Measurements from ENCODE around the gene CLTC.
A peak's percentile ranks its signal among the peaks of the same experiment; 100 is the strongest.

Gene CLTC

GRCh38 chr17:59627770-59628171 lies 8.1 kb downstream of the CLTC start:
- peak; percentile 9 for DNase-seq (ENCODE audit: low read depth)
- TF ChIP-seq, protein P1, sequence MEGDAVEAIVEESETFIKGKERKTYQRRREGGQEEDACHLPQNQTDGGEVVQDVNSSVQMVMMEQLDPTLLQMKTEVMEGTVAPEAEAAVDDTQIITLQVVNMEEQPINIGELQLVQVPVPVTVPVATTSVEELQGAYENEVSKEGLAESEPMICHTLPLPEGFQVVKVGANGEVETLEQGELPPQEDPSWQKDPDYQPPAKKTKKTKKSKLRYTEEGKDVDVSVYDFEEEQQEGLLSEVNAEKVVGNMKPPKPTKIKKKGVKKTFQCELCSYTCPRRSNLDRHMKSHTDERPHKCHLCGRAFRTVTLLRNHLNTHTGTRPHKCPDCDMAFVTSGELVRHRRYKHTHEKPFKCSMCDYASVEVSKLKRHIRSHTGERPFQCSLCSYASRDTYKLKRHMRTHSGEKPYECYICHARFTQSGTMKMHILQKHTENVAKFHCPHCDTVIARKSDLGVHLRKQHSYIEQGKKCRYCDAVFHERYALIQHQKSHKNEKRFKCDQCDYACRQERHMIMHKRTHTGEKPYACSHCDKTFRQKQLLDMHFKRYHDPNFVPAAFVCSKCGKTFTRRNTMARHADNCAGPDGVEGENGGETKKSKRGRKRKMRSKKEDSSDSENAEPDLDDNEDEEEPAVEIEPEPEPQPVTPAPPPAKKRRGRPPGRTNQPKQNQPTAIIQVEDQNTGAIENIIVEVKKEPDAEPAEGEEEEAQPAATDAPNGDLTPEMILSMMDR (IDR thresholded peaks at IDR 0.05; ENCODE audit: low read depth, low read length) = no peak
- TF ChIP-seq MYC (IDR thresholded peaks at IDR 0.05; ENCODE audit: low read depth, low read length) (no peak), POLR2A (IDR thresholded peaks at IDR 0.05; ENCODE audit: extremely low read depth, insufficient read length) (no peak)
- TF ChIP-seq, protein P2, sequence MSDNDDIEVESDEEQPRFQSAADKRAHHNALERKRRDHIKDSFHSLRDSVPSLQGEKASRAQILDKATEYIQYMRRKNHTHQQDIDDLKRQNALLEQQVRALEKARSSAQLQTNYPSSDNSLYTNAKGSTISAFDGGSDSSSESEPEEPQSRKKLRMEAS (IDR thresholded peaks at IDR 0.05; ENCODE audit: low read depth, low read length) = no peak
- H3K4me3 ChIP-seq (ENCODE audit: low read depth, low read length) = no peak overlapping the region

DNA sequence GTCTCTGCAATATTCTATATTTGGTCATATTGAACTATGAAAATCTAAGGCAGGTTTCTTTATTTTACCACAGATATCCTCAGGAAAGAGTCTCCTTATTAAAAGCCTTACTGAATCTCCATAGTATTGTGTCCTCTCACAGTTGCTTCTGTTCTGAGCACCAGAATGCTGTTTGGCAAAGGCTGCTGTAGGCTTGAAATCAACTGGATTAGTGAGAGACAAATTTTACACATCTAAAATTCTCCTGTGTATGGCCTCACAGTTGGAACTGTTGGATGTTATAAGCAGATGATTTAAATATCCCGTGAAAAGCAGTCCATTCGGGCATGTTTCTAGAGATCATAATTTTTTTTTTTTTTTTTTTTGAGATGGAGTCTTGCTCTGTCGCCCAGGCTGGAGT lies 9.5 kb downstream of the CLTC start:
- H3K4me3 ChIP-seq (ENCODE audit: low read depth, low read length) = no peak overlapping the region
- DNase-seq (ENCODE audit: low read depth) = no peak
- TF ChIP-seq, protein P1 (IDR thresholded peaks at IDR 0.05; ENCODE audit: low read depth, low read length) = no peak
- TF ChIP-seq MYC (IDR thresholded peaks at IDR 0.05; ENCODE audit: low read depth, low read length) = no peak
- no peak for TF ChIP-seq POLR2A (IDR thresholded peaks at IDR 0.05; ENCODE audit: extremely low read depth, insufficient read length)
- TF ChIP-seq, protein P2 (IDR thresholded peaks at IDR 0.05; ENCODE audit: low read depth, low read length) = no peak

DNA sequence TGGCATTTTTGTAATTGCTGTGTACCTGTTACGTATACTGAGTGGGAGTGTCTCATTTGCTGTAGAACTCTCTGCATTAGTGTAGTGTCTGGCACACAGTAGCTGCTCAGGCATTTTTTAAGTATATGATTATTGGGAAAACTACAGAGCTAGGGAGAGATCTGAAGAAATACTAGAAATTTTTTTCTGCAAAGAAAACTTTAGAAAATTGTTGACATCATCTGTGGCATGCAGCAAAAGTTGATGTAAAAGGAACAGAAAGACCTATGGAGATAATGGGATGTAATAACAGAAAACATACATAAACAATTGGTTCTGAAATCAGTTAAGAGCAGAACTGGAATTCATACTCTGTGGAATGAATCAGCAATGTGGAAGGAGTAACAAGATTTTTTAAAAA lies 11.6 kb downstream of the CLTC start:
- no peak for DNase-seq (ENCODE audit: low read depth)
- no peak overlapping the region for H3K4me3 ChIP-seq (ENCODE audit: low read depth, low read length)
- TF ChIP-seq, protein P1 (IDR thresholded peaks at IDR 0.05; ENCODE audit: low read depth, low read length) = no peak
- TF ChIP-seq POLR2A (IDR thresholded peaks at IDR 0.05; ENCODE audit: extremely low read depth, insufficient read length) = no peak
- no peak for TF ChIP-seq MYC (IDR thresholded peaks at IDR 0.05; ENCODE audit: low read depth, low read length)
- TF ChIP-seq, protein P2 (IDR thresholded peaks at IDR 0.05; ENCODE audit: low read depth, low read length) = no peak

DNA sequence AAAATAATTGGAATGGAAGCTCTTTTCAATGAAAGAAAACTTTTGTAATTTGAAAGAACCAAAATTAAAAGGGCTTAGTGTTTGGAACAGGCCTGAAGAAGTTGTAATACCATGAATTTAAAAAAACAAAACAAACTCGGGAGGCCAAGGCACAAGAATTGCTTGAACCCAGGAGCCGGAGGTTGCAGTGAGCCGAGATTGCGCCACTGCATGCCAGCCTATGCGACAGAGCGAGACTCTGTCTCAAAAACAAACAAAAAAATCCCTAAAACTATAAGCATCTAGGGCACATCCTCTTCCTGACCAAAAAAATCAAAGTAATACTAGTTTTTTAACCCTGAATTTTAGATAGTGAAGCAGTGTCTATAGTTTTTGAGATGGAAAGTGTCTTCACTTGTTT lies 12.7 kb downstream of the CLTC start:
- H3K4me3 ChIP-seq (ENCODE audit: low read depth, low read length) = no peak overlapping the region
- no peak for DNase-seq (ENCODE audit: low read depth)
- TF ChIP-seq MYC (IDR thresholded peaks at IDR 0.05; ENCODE audit: low read depth, low read length) (no peak), POLR2A (IDR thresholded peaks at IDR 0.05; ENCODE audit: extremely low read depth, insufficient read length) (no peak)
- TF ChIP-seq, protein P2 (IDR thresholded peaks at IDR 0.05; ENCODE audit: low read depth, low read length) = no peak
- TF ChIP-seq, protein P1 (IDR thresholded peaks at IDR 0.05; ENCODE audit: low read depth, low read length) = no peak

GRCh38 chr17:59633658-59634359 lies 14.1 kb downstream of the CLTC start:
- TF ChIP-seq MYC (IDR thresholded peaks at IDR 0.05; ENCODE audit: low read depth, low read length) (no peak), POLR2A (IDR thresholded peaks at IDR 0.05; ENCODE audit: extremely low read depth, insufficient read length) (no peak)
- TF ChIP-seq, protein P1 (IDR thresholded peaks at IDR 0.05; ENCODE audit: low read depth, low read length) = no peak
- TF ChIP-seq, protein P2 (IDR thresholded peaks at IDR 0.05; ENCODE audit: low read depth, low read length) = no peak
- no peak overlapping the region for H3K4me3 ChIP-seq (ENCODE audit: low read depth, low read length)
- no peak for DNase-seq (ENCODE audit: low read depth)

All from NB4 (cell line).